A673 (cell line): Measurements from ENCODE around the gene CSHL1. TPM values are rescaled to one million over a fixed set of nuclear protein-coding genes. Genes with fewer than 3 reads are reported as not detected.

Experiments
- BruUV-seq: library from RNA; stranded (reverse); fragments of 400-500 nt; replicated peaks from 2 replicates; lab custom pipeline; 2021; lab: Mats Ljungman, UMichigan
- CTCF ChIA-PET: fragments of 300-600 bp; sonication (Branson Sonifier 250); formaldehyde crosslinking; loops from one replicate; lab custom pipeline; 2022; ENCODE audit warnings: antibody characterized with exemption; lab: Charles Lee
- POLR2A ChIA-PET: fragments of 300-600 bp; sonication (Branson Sonifier 250); formaldehyde crosslinking; loops from one replicate; lab custom pipeline; 2022; ENCODE audit warnings: antibody characterized with exemption; ENCODE audit not compliant: low non-redundant PET; lab: Charles Lee
- DNase-seq: peaks from one replicate; pipeline ENCODE4 v3.0.0-alpha.2; 2015; ENCODE audit warnings: low spot score
- H3K27ac ChIP-seq: fragments of 200-600 bp; sonication (generic); 2 replicates; pipeline ENCODE4 v1.5.1; 2016; ENCODE audit warnings: mixed run types, low read depth, mild to moderate bottlenecking, mixed read lengths, antibody characterized with exemption, low read length; ENCODE audit not compliant: poor library complexity, severe bottlenecking
- H3K27me3 ChIP-seq: fragments of 200-600 bp; sonication (generic); replicated peaks from 2 replicates; pipeline ENCODE4 v1.6.1; 2017; ENCODE audit warnings: mixed run types, low read depth, mild to moderate bottlenecking, mixed read lengths, antibody characterized with exemption, low read length; ENCODE audit not compliant: insufficient read depth, poor library complexity
- H3K36me3 ChIP-seq: fragments of 200-600 bp; sonication (generic); 2 replicates; pipeline ENCODE4 v1.6.1; 2016; ENCODE audit warnings: mixed run types, mild to moderate bottlenecking, mixed read lengths, antibody characterized with exemption, low read length; ENCODE audit not compliant: insufficient read depth, poor library complexity, severe bottlenecking
- H3K4me1 ChIP-seq: fragments of 200-600 bp; sonication (generic); 2 replicates; pipeline ENCODE4 v1.6.1; 2017; ENCODE audit warnings: mixed run types, mild to moderate bottlenecking, mixed read lengths, antibody characterized with exemption, low read length; ENCODE audit not compliant: insufficient read depth, poor library complexity, severe bottlenecking
- H3K4me3 ChIP-seq: fragments of 200-600 bp; sonication (generic); 2 replicates; pipeline ENCODE4 v1.5.1; 2016; ENCODE audit warnings: low read depth, mixed run types, mild to moderate bottlenecking, mixed read lengths, low read length; ENCODE audit not compliant: poor library complexity, severe bottlenecking
- H3K9me3 ChIP-seq: fragments of 200-600 bp; sonication (generic); 2 replicates; pipeline ENCODE4 v1.6.1; 2016; ENCODE audit warnings: mixed run types, low read depth, mild to moderate bottlenecking, mixed read lengths, antibody characterized with exemption, low read length; ENCODE audit not compliant: poor library complexity, severe bottlenecking
- CTCF ChIP-seq: fragments of 300-800, 200-600 bp; sonication (generic); conservative IDR thresholded peaks from 2 replicates; pipeline ENCODE4 v1.5.1; 2017; ENCODE audit warnings: low read depth, mild to moderate bottlenecking, antibody characterized with exemption, low read length, moderate library complexity, mixed read lengths
- EZH2 ChIP-seq: fragments of 200-600 bp; sonication (generic); IDR thresholded peaks from 2 replicates; pipeline ENCODE4 v1.6.1; 2017; ENCODE audit warnings: borderline replicate concordance, low read depth, mild to moderate bottlenecking, mixed read lengths, antibody characterized with exemption, low read length; ENCODE audit not compliant: poor library complexity, severe bottlenecking
- intact Hi-C: fragments of 100-400 bp; cut with micrococcal nuclease; formaldehyde crosslinking; loops from one replicate; pipeline ENCODE4 v1.10.0; 2022; ENCODE audit not compliant: unreplicated experiment
- total RNA-seq: library from RNA; stranded (reverse); gene quantifications from 2 replicates; pipeline ENCODE4 v1.2.3, GENCODE V29; 2021

The CSHL1 gene
- total RNA-seq, 1 experiment from 2014 or later, result not detected

- no peaks in the 10 kb centered on the region for H3K9me3 ChIP-seq
- ChIA-PET CTCF (interaction anchor here (0.6 to 1.7 kb wide), 4 partner anchors 27 to 188 kb away, joined by 3 to 21 read pairs (median 5); partner anchors contain the start of gene GH1), POLR2A (interaction anchor here (0.5 kb wide), 1 partner anchor 378 kb away, joined by 5 read pairs; no protein-coding TSS in a partner anchor)
- H3K27me3 ChIP-seq, result no peaks in the 10 kb centered on the region
- H3K27ac ChIP-seq, result no peak overlapping the region
- TF ChIP-seq CTCF (no peak), EZH2 (no peak)
- H3K4me3 ChIP-seq, result no peak overlapping the region
- intact Hi-C loops, result loop anchor here (2.0 kb wide), 1 partner anchor 27 kb away; the partner anchor contains the start of gene GH1
- H3K4me1 ChIP-seq, result no peaks in the 10 kb centered on the region
- H3K36me3 ChIP-seq, result no peaks in the 10 kb centered on the region
- no TSS peak for BruUV-seq
- DNase-seq, result no peak
Observed at GRCh38 chr17:63945784-63946439, 34.9 kb upstream of the CSHL1 start.

GRCh38 chr17:63944736-63945499 is 33.9 kb upstream of the CSHL1 start:
- intact Hi-C loops, result no loop called here
- BruUV-seq, result no TSS peak
- ChIA-PET CTCF (interaction anchor here (0.6 kb wide), 1 partner anchor 50 kb away, joined by 4 read pairs; no protein-coding TSS in a partner anchor), POLR2A (no interaction called here)
- Histone ChIP-seq H3K27ac (no peak overlapping the region), H3K9me3 (no peaks in the 10 kb centered on the region), H3K4me3 (no peak overlapping the region), H3K4me1 (no peaks in the 10 kb centered on the region), H3K27me3 (no peaks in the 10 kb centered on the region), H3K36me3 (no peaks in the 10 kb centered on the region)
- DNase-seq, result no peak
- no peak for TF ChIP-seq EZH2
- no peak for TF ChIP-seq CTCF

DNA sequence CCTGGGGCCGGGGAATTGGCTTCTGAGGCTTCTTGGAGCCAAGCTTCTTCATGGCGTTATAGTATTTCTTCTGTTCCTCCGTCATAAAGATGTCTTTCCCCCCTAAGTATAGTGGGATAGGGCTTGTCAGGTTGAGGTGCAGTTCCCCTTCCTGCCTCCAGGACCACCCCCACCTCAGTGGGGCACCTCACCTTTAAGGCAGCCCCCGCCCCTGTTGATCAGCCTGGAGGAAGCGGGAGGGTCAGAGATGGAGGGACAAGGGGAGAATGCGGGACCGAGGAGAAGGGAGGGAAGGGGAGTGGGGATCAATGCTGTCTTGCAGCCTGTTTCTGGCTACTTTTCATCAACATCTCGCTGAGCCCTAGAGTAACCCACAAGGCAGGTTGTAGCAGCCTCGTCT is 32.7 kb upstream of the CSHL1 start:
- CTCF ChIA-PET, result interaction anchor here (0.6 kb wide), 1 partner anchor 52 kb away, joined by 4 read pairs; no protein-coding TSS in a partner anchor
- no peaks in the 10 kb centered on the region for H3K36me3 ChIP-seq
- H3K27ac ChIP-seq, result no peak overlapping the region
- H3K4me1 ChIP-seq, result no peaks in the 10 kb centered on the region
- H3K27me3 ChIP-seq, result no peaks in the 10 kb centered on the region
- no TSS peak for BruUV-seq
- no peaks in the 10 kb centered on the region for H3K9me3 ChIP-seq
- no peak for DNase-seq
- intact Hi-C loops, result no loop called here
- no peak overlapping the region for H3K4me3 ChIP-seq
- TF ChIP-seq CTCF (no peak), EZH2 (no peak)
- POLR2A ChIA-PET, result no interaction called here
